ENCODE results near the gene OR5K2.

GRCh38 chr3:98534168-98534567 is 36.7 kb downstream of the OR5K2 start:
- TF ChIP-seq POLR2A (IDR thresholded peaks at IDR 0.05; ENCODE audit: low read length) = no peak
- no peak for TF ChIP-seq HEYL (CRISPR knock-in tag; IDR thresholded peaks at IDR 0.05)
- TF ChIP-seq EP300 (IDR thresholded peaks at IDR 0.05) = no peak
- no peak for TF ChIP-seq RCOR1 (IDR thresholded peaks at IDR 0.05; ENCODE audit: low read depth, low read length)
- no peak for TF ChIP-seq CTCF (IDR thresholded peaks at IDR 0.05)
- no peak for TF ChIP-seq MYC (IDR thresholded peaks at IDR 0.05; ENCODE audit: borderline replicate concordance, low read length)
- TF ChIP-seq HMGXB4 (CRISPR knock-in tag; IDR thresholded peaks at IDR 0.05; ENCODE audit: borderline replicate concordance) = no peak
- no peak for TF ChIP-seq ESRRA (IDR thresholded peaks at IDR 0.05; ENCODE audit: borderline replicate concordance, low read length)
